ENCODE data around the gene NTSR1.

Gene NTSR1

GRCh38 chr20:62677678-62678077 lies 31.0 kb upstream of the NTSR1 start:
- H3K27me3 ChIP-seq (ENCODE audit: insufficient read depth, poor library complexity, severe bottlenecking) = no peaks in the 10 kb centered on the region
- peak overlapping the region; percentile 4; the same call in 1 of the 2 replicates for H3K4me3 ChIP-seq (replicated peaks; ENCODE audit: insufficient read depth, low read length)
- TF ChIP-seq SPI1 (IDR thresholded peaks at IDR 0.05; ENCODE audit: borderline replicate concordance, low read depth) = peak; percentile 71
- TF ChIP-seq CTCF (IDR thresholded peaks at IDR 0.05; ENCODE audit: insufficient read depth, low read length) = no peak
- peak; percentile 56; the same call in 1 of the 2 replicates for TF ChIP-seq POLR2AphosphoS5 (IDR thresholded peaks at IDR 0.05; ENCODE audit: low read depth)
- no peak for TF ChIP-seq REST (IDR thresholded peaks at IDR 0.05; ENCODE audit: insufficient replicate concordance, low read depth)
- TF ChIP-seq GABPA (IDR thresholded peaks at IDR 0.05; ENCODE audit: low read depth) = no peak
- peak in 1 of 2 experiments; percentile 55 for DNase-seq (ENCODE audit: low read depth in 1 of 2, low spot score in 1 of 2)
- H3K27ac ChIP-seq (replicated peaks) = peak overlapping the region; percentile 74

GRCh38 chr20:62678553-62678952 lies 30.1 kb upstream of the NTSR1 start:
- TF ChIP-seq REST (IDR thresholded peaks at IDR 0.05; ENCODE audit: insufficient replicate concordance, low read depth) = no peak
- peak; percentile 1; the same call in 1 of the 2 replicates for TF ChIP-seq SPI1 (IDR thresholded peaks at IDR 0.05; ENCODE audit: borderline replicate concordance, low read depth)
- no peak for TF ChIP-seq CTCF (IDR thresholded peaks at IDR 0.05; ENCODE audit: insufficient read depth, low read length)
- TF ChIP-seq GABPA (IDR thresholded peaks at IDR 0.05; ENCODE audit: low read depth) = no peak
- TF ChIP-seq POLR2AphosphoS5 (IDR thresholded peaks at IDR 0.05; ENCODE audit: low read depth) = peak; percentile 51; the same call in 1 of the 2 replicates
- no peak overlapping the region for H3K4me3 ChIP-seq (replicated peaks; ENCODE audit: insufficient read depth, low read length)
- no peaks in the 10 kb centered on the region for H3K27me3 ChIP-seq (ENCODE audit: insufficient read depth, poor library complexity, severe bottlenecking)
- peak overlapping the region; percentile 74 for H3K27ac ChIP-seq (replicated peaks)
- DNase-seq (ENCODE audit: low read depth in 1 of 2, low spot score in 1 of 2) = peak; percentile 93 to 94

- DNase-seq (ENCODE audit: low read depth in 1 of 2, low spot score in 1 of 2) = no peak
- H3K27me3 ChIP-seq (ENCODE audit: insufficient read depth, poor library complexity, severe bottlenecking) = no peaks in the 10 kb centered on the region
These were observed 28.6 kb upstream of the NTSR1 start for GRCh38 chr20:62679978-62680589.

More at GRCh38 chr20:62679978-62680589, 28.6 kb upstream of the NTSR1 start:
- H3K27ac ChIP-seq (replicated peaks) = no peak overlapping the region
- TF ChIP-seq CTCF (IDR thresholded peaks at IDR 0.05; ENCODE audit: insufficient read depth, low read length) (no peak), POLR2AphosphoS5 (IDR thresholded peaks at IDR 0.05; ENCODE audit: low read depth) (no peak), GABPA (IDR thresholded peaks at IDR 0.05; ENCODE audit: low read depth) (no peak), SPI1 (IDR thresholded peaks at IDR 0.05; ENCODE audit: borderline replicate concordance, low read depth) (no peak)
- H3K4me3 ChIP-seq (replicated peaks; ENCODE audit: insufficient read depth, low read length) = no peak overlapping the region
